HG02884 (cell line): Measurements from ENCODE around the gene CSH2.
A peak's percentile ranks its signal among the peaks of the same experiment; 100 is the strongest.
"Not testable (repeated sequence)": the region's sequence is repeated elsewhere in the genome, so short reads cannot be mapped to it uniquely, and the experiment has no call there.

ENCODE experiments used
- ATAC-seq: cut with Tn5 transposase; IDR thresholded peaks from one replicate; pipeline ENCODE4 v1.9.1; 2021; ENCODE audit warnings: mild to moderate bottlenecking, moderate library complexity; ENCODE audit not compliant: unreplicated experiment

The CSH2 gene

DNA sequence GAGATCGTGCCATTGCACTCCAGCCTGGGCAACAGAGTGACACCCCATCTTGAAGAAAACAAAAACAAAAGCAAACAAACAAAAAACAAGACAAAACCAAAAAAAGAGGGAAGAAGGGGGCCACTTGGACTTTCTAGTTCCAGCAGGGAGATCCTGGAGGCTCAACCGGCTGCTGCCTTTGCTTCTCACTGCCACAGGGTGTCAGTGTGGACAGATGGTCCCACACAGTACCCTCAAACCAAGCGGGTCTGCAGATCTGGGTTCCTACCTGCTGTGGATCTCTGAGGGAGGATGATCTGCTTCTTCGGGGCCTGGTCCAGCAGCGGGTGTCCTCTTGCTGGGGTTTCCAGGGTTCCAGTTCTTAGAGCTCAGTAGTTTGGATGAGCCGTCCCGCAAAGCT lies 6.9 kb downstream of the CSH2 start:
- ATAC-seq = not testable (repeated sequence)

DNA sequence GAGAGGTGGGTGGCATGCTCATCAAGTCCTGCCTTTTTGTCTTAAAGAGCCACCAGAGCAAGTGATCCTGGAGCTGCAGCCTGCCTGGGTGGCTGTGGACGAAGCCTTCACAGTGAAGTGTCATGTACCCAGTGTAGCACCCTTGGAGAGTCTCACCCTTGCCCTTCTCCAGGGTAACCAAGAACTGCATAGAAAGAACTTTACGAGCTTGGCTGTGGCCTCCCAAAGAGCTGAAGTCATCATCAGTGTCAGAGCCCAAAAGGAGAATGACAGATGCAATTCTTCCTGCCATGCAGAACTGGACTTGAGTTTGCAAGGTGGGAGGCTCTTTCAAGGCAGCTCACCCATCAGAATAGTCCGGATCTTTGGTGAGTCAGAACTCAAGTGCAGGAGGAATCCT lies 14.2 kb downstream of the CSH2 start:
- ATAC-seq = no peak

DNA sequence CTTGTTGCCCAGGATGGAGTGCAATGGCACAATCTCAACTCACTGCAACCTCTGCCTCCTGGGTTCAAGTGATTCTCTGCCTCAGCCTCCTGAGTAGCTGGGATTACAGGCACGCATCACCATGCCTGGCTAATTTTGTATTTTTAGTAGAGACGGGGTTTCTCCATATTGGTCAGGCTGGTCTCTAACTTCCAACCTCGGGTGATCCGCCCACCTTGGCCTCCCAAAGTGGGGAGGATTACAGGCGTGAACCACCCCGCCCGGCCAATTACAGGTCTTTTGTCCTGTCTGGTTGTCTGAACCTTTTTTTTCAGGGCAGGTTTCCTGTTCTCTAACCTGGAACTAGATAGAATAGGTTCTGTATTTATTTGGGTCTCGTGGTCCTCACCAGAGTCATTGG lies 17.1 kb downstream of the CSH2 start:
- ATAC-seq = not testable (repeated sequence)

DNA sequence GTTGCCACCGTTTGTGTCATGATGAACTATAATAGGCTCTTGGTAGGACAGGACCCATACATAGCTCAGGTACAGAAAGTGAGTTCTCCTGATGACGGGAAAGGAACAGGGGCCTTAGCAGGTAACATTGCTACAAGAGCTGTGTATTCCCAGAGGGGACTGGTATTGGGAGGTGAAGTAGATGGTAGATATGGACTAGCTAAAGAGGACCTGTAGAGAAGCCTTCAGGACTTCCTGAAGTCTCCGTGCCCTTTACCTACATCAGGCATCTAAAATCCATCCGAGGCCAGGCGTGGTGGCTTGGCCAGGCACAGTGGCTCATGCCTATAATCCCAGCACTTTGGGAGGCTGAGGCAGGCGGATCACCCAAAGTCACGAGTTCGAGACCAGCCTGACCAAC lies 18.3 kb downstream of the CSH2 start:
- ATAC-seq = no peak

DNA sequence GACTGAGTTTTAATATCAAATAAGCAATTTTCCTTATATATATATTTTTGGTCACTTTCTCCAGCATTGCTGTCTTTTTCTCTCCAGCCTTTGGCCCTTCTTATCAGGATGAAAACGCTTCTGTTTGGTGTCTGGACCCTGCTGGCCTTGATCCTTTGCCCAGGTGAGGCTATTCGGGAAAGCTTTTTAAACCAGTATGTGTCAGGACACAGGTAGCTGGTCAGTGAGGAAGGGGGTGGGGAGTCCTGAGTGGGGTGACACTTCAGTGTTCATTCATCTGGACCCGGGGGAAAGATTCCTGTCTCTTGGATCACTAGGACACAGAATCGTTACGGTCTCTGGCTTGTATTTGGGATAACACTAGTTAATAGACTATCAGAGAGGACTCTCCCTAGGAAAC lies 18.8 kb downstream of the CSH2 start:
- no peak for ATAC-seq

DNA sequence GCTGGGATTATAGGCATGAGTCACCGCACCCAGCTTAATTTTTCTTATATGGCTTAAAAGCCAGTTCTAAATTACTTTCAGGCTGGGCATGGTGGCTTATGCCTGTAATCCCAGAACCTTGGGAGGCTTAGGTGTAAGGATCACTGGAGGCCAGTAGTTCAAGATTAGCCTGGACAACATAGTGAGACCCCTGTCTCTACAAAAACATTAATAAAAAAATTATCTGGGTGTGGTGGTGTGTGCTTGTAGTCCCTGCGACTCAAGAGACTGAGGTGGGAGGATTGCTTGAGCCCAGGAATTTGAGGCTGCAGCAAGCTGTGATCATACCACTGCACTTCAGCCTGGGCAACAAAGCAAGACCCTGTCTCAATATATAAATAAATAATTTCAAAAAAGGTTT lies 20.2 kb downstream of the CSH2 start:
- no peak for ATAC-seq

DNA sequence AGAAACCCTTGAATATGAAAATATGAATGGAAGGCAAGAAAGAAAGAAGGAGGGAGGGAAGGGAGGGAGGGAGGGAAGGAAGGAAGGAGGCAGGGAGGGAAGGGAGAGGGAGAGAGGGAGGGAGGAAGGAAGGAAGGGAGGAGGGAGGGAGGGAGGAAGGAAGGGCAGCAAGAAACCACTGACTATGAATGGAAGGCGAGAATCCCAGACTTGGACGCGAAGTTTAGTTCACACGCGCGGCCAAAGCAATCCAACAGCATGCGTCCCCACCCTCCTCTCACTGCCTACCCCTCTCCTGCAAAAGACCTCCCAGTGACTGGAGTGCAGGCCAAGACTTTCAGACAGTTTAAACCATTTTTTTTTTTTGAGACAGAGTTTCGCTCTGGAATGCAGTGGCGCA lies 23.1 kb downstream of the CSH2 start:
- no peak for ATAC-seq

DNA sequence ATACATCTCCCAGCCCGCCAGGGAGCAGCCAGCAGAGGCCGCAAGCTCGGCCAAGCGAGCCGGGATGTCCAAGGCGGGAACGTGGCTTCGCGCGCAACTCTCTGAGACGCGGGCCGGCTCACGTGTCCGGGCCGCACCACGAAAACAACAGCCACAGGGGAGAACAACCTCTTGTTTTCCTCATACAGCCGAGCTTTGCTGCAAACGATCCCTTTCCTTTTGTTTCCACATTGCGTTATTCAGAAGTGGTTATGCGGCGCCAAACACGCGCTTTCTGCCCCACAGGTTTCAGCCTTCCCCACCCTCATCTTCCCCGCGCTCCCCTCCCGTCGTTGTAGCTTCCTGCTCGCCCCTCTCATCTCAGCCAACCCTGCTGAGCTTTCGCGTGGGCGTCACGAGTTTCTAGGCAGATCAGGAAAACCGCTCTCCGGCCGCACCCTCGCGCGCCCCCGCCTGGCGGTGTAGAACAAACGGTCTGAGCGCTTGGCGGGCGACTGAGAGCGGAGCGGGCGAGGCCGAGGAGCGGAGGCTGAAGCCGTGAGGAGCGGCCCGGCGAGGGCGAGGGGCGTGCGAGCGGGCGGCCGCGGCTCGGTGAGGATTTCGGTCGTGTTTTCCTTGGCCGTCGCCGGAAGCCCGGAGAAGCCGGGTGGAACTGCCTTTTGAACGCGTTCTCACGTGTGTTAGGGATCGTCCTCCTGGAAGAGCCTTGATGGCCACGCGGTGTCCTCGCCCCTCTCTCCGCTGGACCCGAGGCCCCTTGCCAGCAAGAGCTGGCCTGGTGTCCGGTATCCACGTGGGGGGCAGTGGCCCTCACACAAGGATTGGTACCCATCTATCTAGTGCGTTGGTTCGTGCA lies 24.4 kb downstream of the CSH2 start:
- peak; percentile 76 for ATAC-seq

DNA sequence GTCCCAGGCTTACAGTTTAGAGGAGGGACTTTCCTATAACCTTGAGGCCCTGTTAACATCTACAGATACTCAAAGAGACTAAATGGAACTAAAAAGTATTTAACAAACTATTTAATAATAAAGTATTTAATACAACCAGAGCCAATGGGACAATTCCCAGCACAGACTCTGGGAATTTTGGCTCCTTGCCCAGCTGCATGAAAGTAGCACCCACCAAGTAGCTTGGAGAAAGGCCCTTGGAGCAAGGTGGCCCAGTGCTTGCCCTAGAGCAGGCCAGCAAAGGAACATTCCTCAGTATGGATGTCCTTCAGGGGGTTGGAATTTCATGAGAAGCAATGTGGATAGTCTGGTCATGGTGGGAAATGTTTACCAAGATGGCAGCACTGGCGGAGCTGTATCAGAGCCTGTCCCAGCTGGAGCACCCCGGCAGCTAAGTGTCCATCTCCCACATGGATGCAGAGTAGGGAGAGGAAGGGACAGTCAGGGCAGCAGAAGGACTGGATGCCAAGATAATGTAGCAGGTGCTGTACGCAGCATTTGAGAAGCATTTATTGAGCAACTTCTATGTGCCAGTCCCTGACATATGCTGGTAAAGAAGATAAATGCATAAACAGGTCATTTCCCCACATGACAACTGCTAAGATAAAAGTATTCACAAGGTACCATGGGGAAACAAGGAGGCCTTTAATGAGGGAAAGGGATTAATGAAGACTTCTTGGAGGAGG lies 25.8 kb downstream of the CSH2 start:
- no peak for ATAC-seq

DNA sequence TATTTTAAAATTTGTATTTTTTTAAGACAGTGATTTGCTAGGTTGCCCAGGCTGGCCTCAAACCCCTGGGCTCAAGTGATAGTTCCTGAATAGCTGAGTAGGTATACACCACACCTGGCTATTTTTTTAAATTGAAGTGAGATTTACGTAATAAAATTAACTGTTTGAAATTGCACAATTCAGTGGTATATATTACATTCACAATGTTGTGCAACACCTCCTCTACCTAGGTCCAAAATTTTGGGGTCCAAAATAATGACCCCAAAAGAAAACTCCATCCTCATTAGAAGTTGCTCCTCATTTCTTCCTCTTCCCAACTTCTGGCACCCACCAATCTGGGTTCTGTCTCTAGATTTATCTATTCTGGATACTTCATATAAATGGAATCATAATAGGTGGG lies 28.0 kb downstream of the CSH2 start:
- no peak for ATAC-seq

DNA sequence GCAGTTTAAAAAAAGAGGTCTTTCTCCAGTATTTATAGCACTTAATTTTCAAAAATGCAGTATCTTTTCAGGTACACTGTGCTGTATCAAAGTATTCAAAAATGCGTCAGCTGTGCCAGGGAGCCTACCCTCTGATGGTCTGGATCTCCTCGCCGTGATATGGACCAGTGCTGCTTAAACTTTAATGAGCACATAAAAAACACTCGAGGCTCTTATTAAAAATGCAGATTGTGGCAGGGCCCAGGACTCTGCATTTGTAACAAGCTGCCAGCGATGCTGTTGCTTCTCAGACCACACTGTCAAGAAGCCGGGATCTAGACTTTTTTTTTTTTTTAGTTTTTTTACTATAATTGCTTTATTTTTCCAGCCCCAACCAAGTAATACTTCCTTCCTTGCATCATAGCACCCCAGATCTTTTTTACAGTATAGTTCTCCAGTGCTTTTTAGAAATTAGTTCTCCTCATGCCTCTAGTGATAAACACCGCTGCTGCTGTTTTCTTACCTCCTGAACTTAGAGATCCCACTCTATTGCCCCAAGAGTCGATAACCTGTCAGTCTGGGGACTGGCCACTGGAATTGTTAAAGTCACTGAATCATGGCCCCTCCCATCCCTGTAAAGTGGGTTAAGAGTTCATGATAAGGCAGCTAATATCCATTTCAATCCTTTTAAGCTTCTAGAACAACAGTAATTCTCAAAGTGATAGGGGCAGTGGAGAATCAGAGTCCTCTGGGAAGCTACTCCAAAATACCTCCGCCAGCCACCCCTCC lies 29.4 kb downstream of the CSH2 start:
- ATAC-seq = no peak

DNA sequence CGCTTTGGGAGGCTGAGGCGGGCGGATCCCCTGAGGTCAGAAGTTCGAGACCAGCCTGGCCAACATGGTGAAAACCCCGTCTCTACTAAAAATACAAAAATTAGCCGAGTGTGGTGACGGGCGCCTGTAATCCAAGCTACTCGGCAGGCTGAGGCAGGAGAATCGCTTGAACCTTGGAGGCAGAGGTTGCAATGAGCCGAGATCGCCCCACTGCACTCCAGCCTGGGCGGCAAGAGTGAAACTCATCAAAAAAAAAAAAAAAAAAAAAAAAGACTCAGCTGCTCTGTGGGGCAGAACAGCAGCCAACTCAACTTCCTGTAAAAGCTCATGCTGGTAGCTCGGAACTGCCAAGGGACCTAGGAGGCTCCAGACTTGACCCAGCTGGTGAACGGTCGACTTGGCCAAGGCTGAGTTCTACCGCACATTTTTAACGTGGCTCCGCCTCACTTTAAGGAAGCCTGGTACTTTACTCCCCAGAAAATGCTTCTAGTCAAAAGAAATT lies 30.0 kb downstream of the CSH2 start:
- ATAC-seq = not testable (repeated sequence)

DNA sequence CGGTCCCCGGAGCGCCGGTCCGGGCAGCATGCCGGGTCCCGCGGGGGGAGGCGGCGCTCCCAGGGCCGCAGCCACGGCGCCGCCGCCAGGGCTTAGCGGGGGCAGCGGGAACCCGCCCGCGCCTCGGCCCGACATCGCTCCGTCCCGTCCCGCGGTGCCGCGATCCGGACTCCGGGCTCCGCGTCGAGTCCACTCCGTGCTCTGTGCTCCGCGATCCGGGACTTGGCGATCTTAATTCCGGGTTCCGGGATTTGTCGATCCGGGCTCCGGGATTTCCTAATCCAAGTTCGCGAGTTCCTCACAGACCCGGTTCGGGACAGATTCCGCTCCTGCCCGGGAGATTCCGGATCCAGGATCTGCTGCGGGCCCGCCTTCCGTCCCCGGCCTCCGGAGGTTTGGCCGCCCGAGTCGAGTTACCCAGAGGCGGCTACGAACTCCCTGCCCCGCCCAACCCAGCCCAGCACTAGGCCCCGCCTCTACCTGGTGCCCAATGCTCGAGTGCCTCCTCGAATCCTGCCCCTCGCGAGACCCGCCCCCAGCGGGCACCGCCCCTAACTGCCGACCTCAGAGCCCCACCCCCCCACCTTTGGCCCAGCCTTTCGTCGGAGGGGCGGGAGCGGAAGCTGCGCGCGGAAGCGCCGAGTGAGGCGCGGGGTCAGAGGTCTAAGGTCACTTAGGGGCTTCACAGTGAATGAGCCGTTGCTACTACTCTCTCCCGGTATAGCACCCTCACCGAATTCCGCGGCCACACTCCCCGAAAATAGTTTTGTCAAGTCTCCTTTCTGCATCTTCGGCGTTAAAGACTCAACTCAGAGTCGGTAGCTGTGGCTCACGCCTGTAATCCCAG lies 30.7 kb downstream of the CSH2 start, which contains the start of gene SMARCD2:
SMARCD2 (minus strand) TSS at position 146 of the 847 bp plus-strand sequence; CDS start at position 135, 11 bp downstream.
- ATAC-seq = peak; percentile 72

DNA sequence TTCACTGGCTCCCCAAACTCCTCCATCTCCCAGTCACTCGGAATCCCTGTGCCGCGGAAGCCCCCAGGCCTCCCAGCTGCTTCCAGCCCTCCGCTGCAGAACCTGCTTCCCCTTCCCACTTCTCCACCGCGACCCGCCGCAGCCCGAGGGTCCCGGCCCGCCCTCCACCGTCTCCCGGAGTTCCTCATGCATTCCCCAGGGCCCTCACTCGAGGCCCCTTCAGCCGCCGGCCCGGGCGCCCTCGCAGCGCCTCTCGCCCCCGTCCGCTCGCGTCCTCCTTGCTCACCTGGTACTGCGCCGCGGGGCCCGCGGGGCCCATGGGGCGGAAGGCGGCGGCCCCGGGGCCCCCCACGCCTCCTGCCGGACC lies 31.3 kb downstream of the CSH2 start:
- peak; percentile 28 for ATAC-seq

DNA sequence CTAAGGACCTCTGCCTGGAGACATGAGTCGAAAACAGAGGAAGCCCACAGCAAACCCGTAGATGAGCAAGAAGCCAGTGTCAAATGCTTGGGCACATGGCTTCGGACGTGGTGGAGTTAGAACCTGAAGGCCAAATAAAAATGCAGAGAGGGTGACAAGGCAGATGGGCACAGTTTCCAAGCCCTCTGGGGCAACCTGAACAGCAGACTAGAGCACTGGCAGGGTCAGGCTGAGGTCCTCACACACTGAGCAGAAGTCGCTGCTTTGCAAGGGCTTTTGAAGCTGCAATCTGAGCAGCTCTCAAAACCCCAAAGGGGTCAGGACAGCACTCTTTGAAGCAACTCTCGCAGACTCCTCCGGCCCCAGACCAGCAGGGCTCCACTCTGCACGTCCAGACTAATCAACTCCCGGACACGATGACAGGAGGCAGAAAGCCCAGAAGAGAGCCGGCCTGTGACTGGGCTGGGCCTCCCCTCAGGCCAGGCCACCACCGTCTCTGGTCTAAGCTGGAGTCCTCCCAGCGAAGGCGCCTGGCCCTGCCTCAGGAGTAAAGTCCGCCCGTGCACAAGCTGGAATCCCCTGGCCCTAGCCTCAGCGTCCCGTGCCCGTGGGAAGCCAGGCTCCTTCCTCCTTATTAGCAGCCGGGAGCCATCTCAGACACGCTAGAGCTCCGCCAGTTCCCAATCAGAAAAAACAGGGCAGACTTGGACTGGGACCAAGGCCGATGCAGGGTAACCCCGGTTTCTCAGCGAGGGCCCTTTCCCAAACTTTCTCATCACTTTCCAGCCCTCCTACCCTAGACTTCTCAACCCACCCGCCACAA lies 31.9 kb downstream of the CSH2 start:
- ATAC-seq = no peak

DNA sequence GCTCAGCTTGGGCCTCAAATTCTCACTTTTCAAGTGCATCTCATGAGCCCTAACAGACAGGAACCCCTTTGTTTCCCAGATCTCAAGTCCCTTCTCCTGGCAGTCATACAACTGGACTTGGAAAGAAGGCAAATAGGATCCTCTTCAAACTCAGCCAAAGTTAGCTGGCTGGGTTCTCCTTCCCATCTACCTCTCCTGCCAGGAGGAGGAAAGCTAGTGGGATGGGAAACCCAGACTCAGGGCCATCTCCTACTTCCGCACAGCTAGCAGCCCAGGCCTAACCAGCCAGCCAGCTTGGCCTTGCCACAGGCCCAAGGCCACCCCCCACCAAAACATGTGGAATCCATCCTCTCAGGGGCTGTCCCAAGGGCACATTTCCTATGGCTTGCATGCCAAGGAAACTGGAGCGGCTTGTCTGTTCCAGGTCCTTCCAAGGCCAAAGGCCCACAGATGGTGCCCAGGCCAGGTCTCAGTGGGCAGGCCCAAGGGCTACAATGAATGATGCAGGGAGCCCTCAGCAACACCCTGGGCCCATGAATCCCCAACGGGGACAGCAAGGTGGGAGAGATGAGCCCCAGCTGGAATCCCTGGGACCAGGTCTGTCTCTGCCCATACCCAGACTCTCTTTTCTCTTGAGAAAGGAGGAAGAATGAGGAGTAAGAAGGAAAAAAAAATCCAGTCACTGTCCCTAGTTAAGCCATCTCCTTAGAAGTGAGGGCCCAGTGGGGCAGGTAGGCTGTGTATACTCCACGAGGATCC lies 32.7 kb downstream of the CSH2 start:
- ATAC-seq = no peak

DNA sequence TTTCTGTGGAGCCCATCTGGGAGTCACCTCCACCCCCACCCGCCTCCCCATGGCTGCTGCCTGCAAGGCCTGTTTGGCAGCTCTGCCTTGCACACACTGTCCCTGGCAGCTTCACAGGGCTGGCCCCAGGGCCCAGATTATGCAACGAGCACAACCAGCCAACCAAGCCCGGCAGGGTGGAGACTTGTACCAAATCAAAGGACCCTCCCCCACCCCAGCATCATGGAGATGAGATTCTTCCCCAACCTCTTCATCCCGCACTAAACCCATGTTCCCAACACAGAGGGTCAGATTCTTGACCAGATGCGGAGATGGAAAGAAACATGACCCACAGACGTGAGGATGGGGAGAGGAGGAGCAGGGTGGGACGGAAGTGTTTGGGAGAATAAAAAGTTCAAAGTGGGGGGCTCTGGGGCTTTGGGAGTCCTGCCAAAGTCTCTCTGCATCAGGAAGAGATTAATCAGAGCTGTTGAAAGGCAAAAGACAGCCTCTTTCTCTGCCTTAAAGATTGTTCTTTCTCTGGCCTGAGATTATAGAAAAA lies 34.8 kb downstream of the CSH2 start:
- ATAC-seq = no peak

DNA sequence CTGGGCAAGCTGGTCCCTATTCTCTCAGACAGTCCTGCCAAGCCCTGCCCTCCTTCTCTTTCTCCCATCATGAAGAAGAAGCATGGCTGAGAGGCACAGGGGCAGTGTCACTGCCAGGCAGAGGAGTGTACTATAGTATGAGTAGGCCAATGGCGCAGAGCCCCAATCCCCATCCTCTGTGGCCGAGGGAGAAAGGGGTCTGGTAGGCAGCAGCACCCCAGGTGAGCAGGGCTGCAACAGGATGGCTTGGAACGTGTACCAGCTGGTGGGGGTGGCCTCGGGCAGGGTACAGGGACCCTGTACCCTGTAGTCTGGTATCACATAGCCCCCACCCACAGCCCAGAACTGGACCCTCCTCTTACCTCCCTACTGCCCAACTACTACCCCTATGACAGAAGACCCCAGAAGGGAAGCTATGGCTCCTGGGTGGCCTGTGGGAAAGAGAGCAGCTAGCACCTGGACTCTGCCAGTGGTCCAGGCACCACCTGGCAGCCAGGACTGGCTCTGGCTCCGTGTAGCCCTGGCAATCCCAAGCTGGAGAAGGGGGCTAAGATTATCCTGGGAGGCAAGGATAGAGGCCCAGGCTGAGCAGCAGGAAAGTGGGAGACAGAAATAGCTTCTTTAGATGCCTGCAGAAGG lies 35.4 kb downstream of the CSH2 start:
- no peak for ATAC-seq
